ENCODE results near the gene AP1S1. TPM values are rescaled to one million over a fixed set of nuclear protein-coding genes. Genes with fewer than 3 reads are reported as not detected.

Gene AP1S1
- total and polyA plus RNA-seq, 2 of the 13 experiments (the other 11 are each of a cell fraction or from before 2014, with no cell fraction given) = 57.5 to 68.1 TPM

- TF ChIP-seq ZNF430 (CRISPR knock-in tag; IDR thresholded peaks at IDR 0.05) = peak; percentile 77
- TF ChIP-seq SRSF9 (IDR thresholded peaks at IDR 0.05; ENCODE audit: borderline replicate concordance, insufficient read depth, low read depth, low read length, poor library complexity, severe bottlenecking) = no peak
- no peak for TF ChIP-seq ZNF703 (CRISPR knock-in tag; IDR thresholded peaks at IDR 0.05; ENCODE audit: borderline replicate concordance)
- TF ChIP-seq ZNF121 (CRISPR knock-in tag; IDR thresholded peaks at IDR 0.05) = peak; percentile 77
- TF ChIP-seq ZNF331 (CRISPR knock-in tag; IDR thresholded peaks at IDR 0.05) = peak; percentile 55; the same call in 1 of the 2 replicates
- TF ChIP-seq ZNF615 (CRISPR knock-in tag; IDR thresholded peaks at IDR 0.05; ENCODE audit: borderline replicate concordance) = no peak
- TF ChIP-seq CBX1 (IDR thresholded peaks at IDR 0.05; ENCODE audit: low read depth) = no peak
- peak; percentile 55 for TF ChIP-seq HOXA3 (CRISPR knock-in tag; IDR thresholded peaks at IDR 0.05)
- TF ChIP-seq RBAK (CRISPR knock-in tag; IDR thresholded peaks at IDR 0.05) = no peak
- no peak for TF ChIP-seq ZBTB1 (CRISPR knock-in tag; IDR thresholded peaks at IDR 0.05; ENCODE audit: borderline replicate concordance)
- TF ChIP-seq GZF1 (CRISPR knock-in tag; IDR thresholded peaks at IDR 0.05) = no peak
- TF ChIP-seq ZNF639 (CRISPR knock-in tag; conservative IDR thresholded peaks at IDR 0.05) = no peak
- no peak for TF ChIP-seq ZNF512B (CRISPR knock-in tag; IDR thresholded peaks at IDR 0.05; ENCODE audit: borderline replicate concordance)
- no peak for TF ChIP-seq ZNF550 (CRISPR knock-in tag; IDR thresholded peaks at IDR 0.05; ENCODE audit: borderline replicate concordance)
- no peak for TF ChIP-seq CTCF (CRISPR knock-in tag; IDR thresholded peaks at IDR 0.05)
- no peak for TF ChIP-seq FUBP1 (CRISPR knock-in tag; IDR thresholded peaks at IDR 0.05; ENCODE audit: borderline replicate concordance)
- TF ChIP-seq ZNF547 (CRISPR knock-in tag; IDR thresholded peaks at IDR 0.05) = peak; percentile 46; the same call in 1 of the 2 replicates
- TF ChIP-seq SOX5 (CRISPR knock-in tag; IDR thresholded peaks at IDR 0.05; ENCODE audit: borderline replicate concordance) = peak; percentile 30; the same call in 1 of the 2 replicates
- TF ChIP-seq FOXA1 (IDR thresholded peaks at IDR 0.05) = no peak
- peak; percentile 83 for TF ChIP-seq FOXA1 (CRISPR knock-in tag; IDR thresholded peaks at IDR 0.05)
- TF ChIP-seq ZNF543 (CRISPR knock-in tag; IDR thresholded peaks at IDR 0.05) = no peak; the same call in none of the 2 replicates
- no peak for TF ChIP-seq REXO4 (CRISPR knock-in tag; IDR thresholded peaks at IDR 0.05; ENCODE audit: borderline replicate concordance)
These were observed 32.0 kb upstream of the AP1S1 start (continued) for GRCh38 chr7:101121991-101122932.

All from HepG2 (cell line).